Measurements from ENCODE around the gene LYRM4. TPM values are rescaled to one million over a fixed set of nuclear protein-coding genes. Genes with fewer than 3 reads are reported as not detected.
A peak's percentile ranks its signal among the peaks of the same experiment; 100 is the strongest.
"Not testable (repeated sequence)": the region's sequence is repeated elsewhere in the genome, so short reads cannot be mapped to it uniquely, and the experiment has no call there.

LYRM4 gene
- total RNA-seq, 1 experiment from 2014 or later, result 76.9 TPM

- in situ Hi-C loops (cut with HindIII; ENCODE audit: low pct_unique_long_range_greater_than_20kb, low sequenced_read_pairs), result no loop called here
- no peak for DNase-seq (ENCODE audit: low read depth, low spot score)
Observed at GRCh38 chr6:5123296-5124143, 137.2 kb downstream of the LYRM4 start.

- in situ Hi-C loops (cut with HindIII; ENCODE audit: low pct_unique_long_range_greater_than_20kb, low sequenced_read_pairs), result no loop called here
- no peak for DNase-seq (ENCODE audit: low read depth, low spot score)
Observed at GRCh38 chr6:5122504-5123112, 138.1 kb downstream of the LYRM4 start.

- DNase-seq (ENCODE audit: low read depth, low spot score), result no peak
- in situ Hi-C loops (cut with HindIII; ENCODE audit: low pct_unique_long_range_greater_than_20kb, low sequenced_read_pairs), result no loop called here
Observed at GRCh38 chr6:5121956-5122355, 138.8 kb downstream of the LYRM4 start.

GRCh38 chr6:5121479-5121878 lies 139.3 kb downstream of the LYRM4 start:
- in situ Hi-C loops (cut with HindIII; ENCODE audit: low pct_unique_long_range_greater_than_20kb, low sequenced_read_pairs), result no loop called here
- no peak for DNase-seq (ENCODE audit: low read depth, low spot score)

GRCh38 chr6:5120543-5120942 lies 140.2 kb downstream of the LYRM4 start:
- in situ Hi-C loops (cut with HindIII; ENCODE audit: low pct_unique_long_range_greater_than_20kb, low sequenced_read_pairs); DNase-seq (ENCODE audit: low read depth, low spot score): not testable (repeated sequence)

- in situ Hi-C loops (cut with HindIII; ENCODE audit: low pct_unique_long_range_greater_than_20kb, low sequenced_read_pairs), result no loop called here
- DNase-seq (ENCODE audit: low read depth, low spot score), result no peak
Observed at GRCh38 chr6:5120011-5120410, 140.7 kb downstream of the LYRM4 start.

GRCh38 chr6:5119090-5119951 lies 141.4 kb downstream of the LYRM4 start:
- in situ Hi-C loops (cut with HindIII; ENCODE audit: low pct_unique_long_range_greater_than_20kb, low sequenced_read_pairs), result no loop called here
- DNase-seq (ENCODE audit: low read depth, low spot score), result no peak

- in situ Hi-C loops (cut with HindIII; ENCODE audit: low pct_unique_long_range_greater_than_20kb, low sequenced_read_pairs), result no loop called here
- no peak for DNase-seq (ENCODE audit: low read depth, low spot score)
Observed at GRCh38 chr6:5116243-5116991, 144.3 kb downstream of the LYRM4 start.

GRCh38 chr6:5115168-5115567 lies 145.6 kb downstream of the LYRM4 start:
- peak; percentile 32 for DNase-seq (ENCODE audit: low read depth, low spot score)
- in situ Hi-C loops (cut with HindIII; ENCODE audit: low pct_unique_long_range_greater_than_20kb, low sequenced_read_pairs), result no loop called here

GRCh38 chr6:5113096-5113495 lies 147.7 kb downstream of the LYRM4 start:
- no peak for DNase-seq (ENCODE audit: low read depth, low spot score)
- in situ Hi-C loops (cut with HindIII; ENCODE audit: low pct_unique_long_range_greater_than_20kb, low sequenced_read_pairs), result no loop called here

- DNase-seq (ENCODE audit: low read depth, low spot score), result no peak
- in situ Hi-C loops (cut with HindIII; ENCODE audit: low pct_unique_long_range_greater_than_20kb, low sequenced_read_pairs), result no loop called here
Observed at GRCh38 chr6:5112066-5112799, 148.5 kb downstream of the LYRM4 start.

GRCh38 chr6:5111626-5112025 lies 149.1 kb downstream of the LYRM4 start:
- in situ Hi-C loops (cut with HindIII; ENCODE audit: low pct_unique_long_range_greater_than_20kb, low sequenced_read_pairs), result no loop called here
- DNase-seq (ENCODE audit: low read depth, low spot score), result no peak

GRCh38 chr6:5110246-5110645 lies 150.5 kb downstream of the LYRM4 start:
- in situ Hi-C loops (cut with HindIII; ENCODE audit: low pct_unique_long_range_greater_than_20kb, low sequenced_read_pairs), result no loop called here
- DNase-seq (ENCODE audit: low read depth, low spot score), result no peak

- in situ Hi-C loops (cut with HindIII; ENCODE audit: low pct_unique_long_range_greater_than_20kb, low sequenced_read_pairs), result no loop called here
- DNase-seq (ENCODE audit: low read depth, low spot score), result no peak
Observed at GRCh38 chr6:5109436-5109835, 151.3 kb downstream of the LYRM4 start.

- in situ Hi-C loops (cut with HindIII; ENCODE audit: low pct_unique_long_range_greater_than_20kb, low sequenced_read_pairs), result no loop called here
- no peak for DNase-seq (ENCODE audit: low read depth, low spot score)
Observed at GRCh38 chr6:5108536-5109150, 152.1 kb downstream of the LYRM4 start.

GRCh38 chr6:5108068-5108467 lies 152.7 kb downstream of the LYRM4 start:
- in situ Hi-C loops (cut with HindIII; ENCODE audit: low pct_unique_long_range_greater_than_20kb, low sequenced_read_pairs), result no loop called here
- DNase-seq (ENCODE audit: low read depth, low spot score), result no peak

- no peak for DNase-seq (ENCODE audit: low read depth, low spot score)
- in situ Hi-C loops (cut with HindIII; ENCODE audit: low pct_unique_long_range_greater_than_20kb, low sequenced_read_pairs), result no loop called here
Observed at GRCh38 chr6:5107341-5107740, 153.4 kb downstream of the LYRM4 start.
